Activated CD8-positive, alpha-beta memory T cell treated with anti-CD3 and anti-CD28 coated beads for 1 hour (primary cell): Measurements from ENCODE around the gene IL4.
"Not testable (repeated sequence)": the region's sequence is repeated elsewhere in the genome, so short reads cannot be mapped to it uniquely, and the experiment has no call there.

ENCODE experiments used
- DNase-seq, 2 donors: peaks; one replicate each; pipeline ENCODE4 v3.0.0-alpha.2; 2020; ENCODE audit warnings: low read depth in 1 of 2; ENCODE audit errors: extremely low read depth in 1 of 2

IL4 gene

DNA sequence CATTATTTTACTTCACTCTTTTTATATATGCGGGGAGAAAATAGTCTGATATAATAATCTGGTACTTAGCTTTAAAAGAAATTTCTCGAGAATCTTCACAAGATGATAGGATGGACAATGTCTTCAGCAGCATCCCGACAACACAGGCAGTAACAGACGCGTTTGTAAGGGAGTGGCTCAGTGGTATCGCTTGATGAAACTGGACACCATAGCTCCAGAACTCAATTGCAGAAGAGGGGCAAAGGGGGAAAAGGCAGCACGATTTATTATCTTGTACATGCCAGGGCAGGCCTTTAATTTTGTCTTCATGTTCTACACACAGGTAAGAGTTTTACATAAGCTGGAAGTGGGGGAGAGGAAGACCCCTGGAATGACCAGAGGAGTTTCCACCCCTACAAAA lies 15.7 kb downstream of the IL4 start:
- DNase-seq, result no peak

DNA sequence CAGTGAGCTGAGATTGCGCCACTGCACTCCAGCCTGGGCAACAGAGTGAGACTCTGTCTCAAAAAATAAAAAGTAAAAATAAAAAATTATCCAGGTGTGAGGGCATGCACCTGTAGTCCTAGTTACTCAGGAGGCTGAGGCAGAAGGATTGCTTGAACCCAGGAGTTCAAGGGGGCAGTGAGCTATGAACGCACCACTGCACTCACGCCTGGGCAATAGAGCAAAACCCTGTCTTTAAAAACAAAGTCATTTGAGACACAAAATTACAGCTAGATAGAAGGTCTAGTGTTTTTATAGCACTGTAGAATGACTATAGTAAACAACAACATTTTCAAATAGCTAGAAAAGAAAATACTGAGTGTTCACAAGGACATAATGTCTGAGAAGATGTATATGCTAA lies 16.4 kb downstream of the IL4 start:
- no peak for DNase-seq

DNA sequence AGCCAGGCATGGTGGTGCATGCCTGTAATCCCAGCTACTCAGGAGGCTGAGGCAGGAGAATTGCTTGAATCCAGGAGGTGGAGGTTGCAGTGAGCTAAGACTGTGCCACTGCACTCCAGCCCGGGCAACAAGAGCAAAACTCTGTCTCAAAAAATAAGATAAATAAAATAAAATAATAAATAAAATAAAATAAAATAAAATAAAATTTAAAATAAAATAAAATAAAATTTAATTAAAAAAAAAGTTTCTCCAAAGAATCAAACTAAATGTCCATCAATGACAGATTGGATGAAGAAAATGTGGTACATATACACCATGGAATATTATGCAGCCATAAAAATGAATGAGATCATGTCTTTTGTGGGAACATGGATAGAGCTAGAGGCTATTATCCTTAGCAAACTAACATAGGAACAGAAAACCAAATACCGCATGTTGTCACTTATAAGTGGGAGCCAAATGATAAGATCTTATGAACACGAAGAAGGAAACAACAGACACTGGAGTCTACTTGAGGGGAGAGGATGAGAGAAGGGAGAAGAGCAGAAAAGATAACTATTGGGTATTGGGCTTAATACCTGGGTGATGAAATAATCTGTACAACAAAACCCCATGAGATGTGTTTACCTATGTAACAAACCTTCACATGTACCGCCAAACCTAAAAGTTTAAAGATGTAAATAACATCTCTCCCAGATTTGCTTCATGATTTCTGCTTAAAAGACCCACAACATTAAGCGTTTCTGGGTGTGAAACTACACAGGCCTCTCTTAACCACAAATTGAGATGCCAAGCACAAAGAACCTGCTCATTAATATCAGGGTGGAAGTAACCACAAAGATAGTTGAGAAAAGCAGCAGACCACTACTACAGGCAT lies 18.2 kb downstream of the IL4 start:
- DNase-seq, result not testable (repeated sequence)

DNA sequence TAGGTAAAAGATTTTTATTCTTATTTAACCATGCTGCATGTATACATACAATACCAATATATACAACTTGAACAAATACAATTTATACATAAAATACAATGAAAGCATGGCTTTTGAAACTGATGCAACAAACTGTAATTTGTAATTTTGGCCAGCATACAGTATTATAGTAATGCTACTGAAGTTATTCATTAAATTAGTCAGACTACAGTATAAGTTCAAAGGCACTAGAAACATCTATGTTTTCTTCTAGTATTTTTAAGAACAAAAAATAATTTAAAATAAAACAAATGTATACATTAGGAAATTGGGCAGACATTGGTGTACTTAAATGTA lies 18.8 kb downstream of the IL4 start:
- no peak for DNase-seq

DNA sequence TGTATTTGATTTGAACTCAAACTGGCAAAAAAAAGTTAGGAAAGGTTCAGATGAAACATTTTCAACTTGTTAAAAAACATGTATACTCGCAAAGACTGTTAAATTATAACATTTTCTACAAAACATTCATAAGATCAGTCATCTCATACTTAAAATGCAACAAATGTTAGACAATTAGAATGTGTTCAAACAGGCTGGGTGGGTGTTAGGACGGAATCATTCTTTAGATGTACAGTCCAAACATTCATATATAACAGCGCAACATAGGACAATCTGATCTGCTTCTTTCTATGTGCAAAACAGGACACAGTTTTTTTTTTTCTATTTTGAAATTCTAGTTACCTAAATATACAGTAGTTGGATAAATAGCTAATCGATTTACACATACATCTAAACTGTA lies 22.2 kb downstream of the IL4 start:
- DNase-seq, result no peak

DNA sequence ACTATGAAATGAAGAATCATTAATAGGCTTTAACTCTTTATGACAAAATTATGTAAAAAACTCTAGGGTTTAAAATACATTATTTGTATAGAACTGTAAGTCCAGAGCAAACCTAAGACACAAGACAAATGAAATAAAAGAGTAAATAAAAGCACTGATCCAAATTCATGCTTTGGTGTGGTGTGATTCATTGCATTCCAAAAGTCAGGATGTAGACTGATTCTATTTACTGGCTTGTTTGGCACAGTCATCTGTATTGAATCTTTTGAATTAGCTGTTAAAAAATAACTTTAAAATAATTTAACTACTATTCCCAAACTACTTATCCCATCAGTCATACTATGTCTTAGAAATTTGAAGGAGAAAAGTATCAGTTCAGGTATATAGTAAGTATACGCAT lies 31.1 kb downstream of the IL4 start:
- no peak for DNase-seq

DNA sequence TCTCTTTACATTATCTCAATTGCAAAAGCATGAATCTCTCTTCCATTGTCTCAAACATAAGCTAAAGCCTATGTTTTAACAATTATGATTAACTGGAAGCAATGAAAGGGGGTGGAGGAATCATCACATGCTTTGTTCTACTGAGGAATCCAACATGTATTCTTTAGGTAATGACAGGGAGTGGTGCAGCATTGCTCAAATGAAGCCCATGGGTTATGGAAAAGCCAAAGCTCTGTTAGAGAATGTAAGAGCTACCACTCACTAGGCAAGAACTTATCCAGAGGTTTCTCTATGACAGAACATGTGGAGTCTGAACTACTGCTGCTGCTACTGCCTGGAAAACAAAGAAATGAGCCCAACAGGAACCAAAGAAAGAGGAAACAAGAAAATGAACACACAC lies 34.9 kb downstream of the IL4 start:
- DNase-seq, result no peak

DNA sequence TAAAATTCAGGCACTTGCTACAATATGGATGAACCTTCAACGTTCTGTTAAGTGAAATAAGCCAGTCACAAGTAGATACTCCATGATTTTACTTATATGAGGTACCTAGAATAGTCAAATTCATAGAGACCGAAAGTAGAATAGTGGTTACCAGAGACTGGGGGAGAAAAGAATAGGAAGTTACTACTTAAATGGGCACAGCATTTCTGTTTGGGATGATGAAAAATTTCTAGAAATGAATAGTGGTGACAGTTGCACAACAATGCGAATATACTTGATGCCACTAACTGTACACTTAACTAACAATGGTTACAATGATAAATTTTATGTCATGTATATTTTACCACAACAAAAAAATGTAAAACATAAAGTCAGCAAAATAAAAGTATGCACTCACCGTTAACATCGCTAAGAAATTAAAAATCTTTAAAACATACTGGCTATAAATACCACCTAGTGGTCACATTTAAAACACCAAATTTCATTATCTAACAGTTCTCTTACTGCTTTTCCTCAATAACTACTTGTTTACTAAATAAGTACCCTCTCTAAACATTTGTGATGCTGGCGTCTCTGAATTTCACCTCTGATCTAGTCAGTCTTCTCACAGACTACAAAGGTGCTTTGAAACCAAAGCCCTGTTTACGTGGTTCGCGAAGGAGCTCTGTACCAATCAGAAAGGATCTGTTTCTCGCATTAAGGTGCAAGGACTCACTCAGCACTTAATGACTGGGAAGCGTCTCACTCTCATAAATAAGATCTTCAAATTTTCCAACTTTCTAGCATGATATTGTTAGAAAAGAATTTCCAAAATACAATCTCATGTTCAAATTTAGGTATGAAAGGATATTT lies 40.9 kb downstream of the IL4 start:
- DNase-seq, result no peak

DNA sequence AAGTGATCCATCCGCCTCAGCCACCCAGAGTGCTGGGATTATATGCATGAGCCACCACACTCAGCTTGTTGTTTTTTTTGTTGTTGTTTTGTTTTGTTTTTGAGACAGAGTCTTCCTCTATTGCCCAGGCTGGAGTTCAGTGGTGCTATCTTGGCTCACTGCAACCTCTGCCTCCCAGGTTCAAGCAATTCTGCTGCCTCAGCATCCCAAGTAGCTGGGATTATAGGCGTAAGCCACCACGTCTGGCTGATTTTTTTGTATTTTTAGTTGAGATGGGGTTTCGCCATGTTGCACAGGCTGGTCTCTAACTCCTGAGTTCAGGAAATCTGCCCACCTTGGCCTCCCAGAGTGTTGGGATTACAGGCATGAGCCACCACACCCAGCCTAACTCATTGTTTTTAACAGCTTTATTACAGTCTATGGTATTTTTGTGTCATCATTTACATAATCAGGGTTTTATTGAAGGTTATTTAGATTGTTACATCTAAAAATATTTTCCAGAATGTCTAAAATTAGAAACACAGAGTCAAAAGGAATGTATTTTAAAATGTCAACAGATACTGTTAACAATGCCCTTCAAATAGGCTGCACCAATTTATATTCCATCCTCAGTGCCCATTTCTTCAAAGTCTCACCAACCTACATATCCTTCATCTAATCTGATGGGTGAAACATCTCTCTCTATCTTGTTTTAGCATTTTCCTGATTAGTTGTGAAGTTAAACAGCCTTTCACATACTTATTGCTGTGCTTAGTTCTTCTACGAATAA lies 44.9 kb downstream of the IL4 start:
- no peak for DNase-seq

DNA sequence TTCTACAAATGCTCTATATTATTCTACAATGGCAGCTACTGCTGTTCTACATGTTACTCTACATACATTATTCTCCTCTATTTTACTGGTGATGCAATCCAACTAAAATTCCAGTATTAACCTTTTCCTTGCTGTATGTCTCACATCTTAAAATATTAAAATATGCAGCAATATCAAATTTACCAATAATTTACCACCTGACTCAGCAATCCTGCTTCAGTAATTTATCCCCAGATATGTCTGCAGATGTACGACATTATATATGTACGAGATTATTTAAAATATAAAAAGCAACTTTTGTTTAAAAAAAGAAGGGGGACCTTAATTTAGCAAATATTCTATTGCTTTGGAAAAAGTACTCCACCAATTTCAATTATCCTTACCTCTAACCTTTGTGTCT lies 52.0 kb downstream of the IL4 start:
- DNase-seq, result no peak

DNA sequence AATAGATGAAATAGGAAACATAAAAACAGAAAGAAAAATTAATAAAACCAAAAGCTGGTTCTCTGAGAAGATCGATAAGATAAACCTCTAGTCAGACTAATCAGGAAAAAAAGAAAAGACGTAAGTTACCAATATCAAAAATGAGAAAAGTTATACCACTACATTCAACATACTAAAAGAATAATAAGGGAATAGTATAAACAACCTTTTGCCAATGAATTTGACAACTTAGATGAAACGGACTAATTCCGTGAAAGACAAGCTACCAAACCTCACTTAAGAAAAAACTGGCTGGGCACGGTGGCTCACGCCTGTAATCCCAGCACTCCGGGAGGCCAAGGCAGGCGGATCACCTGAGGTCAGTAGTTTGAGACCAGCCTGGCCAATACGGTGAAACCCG lies 56.1 kb downstream of the IL4 start:
- DNase-seq, result no peak
